NCI-H1436 (cell line): Measurements from ENCODE around the gene DAZL.

ENCODE experiments used
- DNase-seq: peaks from one replicate; lab custom pipeline; 2025; lab: John Stamatoyannopoulos, UW

The DAZL gene

GRCh38 chr3:16595778-16596177 is 9.4 kb downstream of the DAZL start:
- no peak for DNase-seq

- no peak for DNase-seq
Observed at GRCh38 chr3:16589867-16590624, 15.2 kb downstream of the DAZL start.

- DNase-seq, result no peak
Observed at GRCh38 chr3:16589120-16589519, 16.1 kb downstream of the DAZL start.

- no peak for DNase-seq
Observed at GRCh38 chr3:16587681-16588060, 17.6 kb downstream of the DAZL start.

GRCh38 chr3:16587047-16587680 is 18.1 kb downstream of the DAZL start:
- DNase-seq, result no peak

- DNase-seq, result no peak
Observed at GRCh38 chr3:16584880-16585279, 20.3 kb downstream of the DAZL start.

GRCh38 chr3:16583551-16583950 is 21.7 kb downstream of the DAZL start:
- no peak for DNase-seq

GRCh38 chr3:16570113-16570512 is 35.1 kb downstream of the DAZL start:
- DNase-seq, result no peak

GRCh38 chr3:16568532-16568931 is 36.7 kb downstream of the DAZL start:
- DNase-seq, result no peak

GRCh38 chr3:16568115-16568514 is 37.1 kb downstream of the DAZL start:
- no peak for DNase-seq

- DNase-seq, result no peak
Observed at GRCh38 chr3:16559653-16560365, 45.4 kb downstream of the DAZL start.

GRCh38 chr3:16554126-16554525 is 51.1 kb downstream of the DAZL start:
- DNase-seq, result no peak

- DNase-seq, result no peak
Observed at GRCh38 chr3:16552757-16553156, 52.5 kb downstream of the DAZL start.

GRCh38 chr3:16551342-16551976 is 53.8 kb downstream of the DAZL start:
- no peak for DNase-seq

- peak; percentile 46 for DNase-seq
Observed at GRCh38 chr3:16550676-16551341, 54.4 kb downstream of the DAZL start.

- DNase-seq, result no peak
Observed at GRCh38 chr3:16550305-16550675, 54.9 kb downstream of the DAZL start.

- no peak for DNase-seq
Observed at GRCh38 chr3:16548721-16549120, 56.5 kb downstream of the DAZL start.

GRCh38 chr3:16547561-16548357 is 57.5 kb downstream of the DAZL start:
- DNase-seq, result no peak

GRCh38 chr3:16546186-16547010 is 58.8 kb downstream of the DAZL start:
- DNase-seq, result no peak

- no peak for DNase-seq
Observed at GRCh38 chr3:16545413-16546185, 59.6 kb downstream of the DAZL start.
